Natural killer cell (primary cell): ENCODE results near the gene ZNF277. TPM values are rescaled to one million over a fixed set of nuclear protein-coding genes. Genes with fewer than 3 reads are reported as not detected.
A peak's percentile ranks its signal among the peaks of the same experiment; 100 is the strongest.

Experiments
- ATAC-seq, 3 donors: fragments of 150-1000 bp in 2 of 3; fragments of 200-7000 bp in 1 of 3; cut with Tn5 transposase; 1 replicate in 1 of 3; 2 replicates in 2 of 3; pipeline ENCODE4 v1.10.0; 2021; ENCODE audit warnings: mild to moderate bottlenecking in 2 of 3, moderate library complexity in 2 of 3
- DNase-seq, 2 donors: peaks; one replicate each; pipeline versions ENCODE4 v3.0.0 to v3.0.0-alpha.2; 2013 to 2021; ENCODE audit warnings: mixed read lengths in 1 of 2
- H3K27ac ChIP-seq: one replicate; pipeline ENCODE4 v1.5.1; 2013; ENCODE audit warnings: mild to moderate bottlenecking, low read length
- H3K27me3 ChIP-seq: one replicate; pipeline ENCODE4 v1.6.1; 2013; ENCODE audit warnings: low read length; ENCODE audit not compliant: control insufficient read depth, insufficient read depth
- H3K36me3 ChIP-seq: one replicate; pipeline ENCODE4 v1.6.1; 2013; ENCODE audit warnings: low read length; ENCODE audit not compliant: control insufficient read depth, insufficient read depth
- H3K4me1 ChIP-seq: one replicate; pipeline ENCODE4 v1.6.1; 2013; ENCODE audit warnings: low read length; ENCODE audit not compliant: control insufficient read depth, insufficient read depth
- H3K4me3 ChIP-seq: one replicate; pipeline ENCODE4 v1.5.1; 2013; ENCODE audit warnings: low read length
- H3K9me3 ChIP-seq: one replicate; pipeline ENCODE4 v1.6.1; 2013; ENCODE audit warnings: low read length; ENCODE audit not compliant: control insufficient read depth, insufficient read depth
- H3K27ac Mint-ChIP-seq, 2 donors: one replicate each; pipeline ENCODE4 v1.8.0; 2022; ENCODE audit warnings: mild to moderate bottlenecking in 2 of 2, mixed read lengths in 2 of 2, moderate library complexity in 1 of 2
- H3K27me3 Mint-ChIP-seq, 2 donors: one replicate each; pipeline ENCODE4 v1.8.0; 2022; ENCODE audit warnings: low read depth in 2 of 2, mixed read lengths in 2 of 2
- H3K36me3 Mint-ChIP-seq: one replicate; pipeline ENCODE4 v1.8.0; 2022; ENCODE audit warnings: mixed read lengths
- H3K4me1 Mint-ChIP-seq, 2 donors: one replicate each; pipeline ENCODE4 v1.8.0; 2022; ENCODE audit warnings: mixed read lengths in 2 of 2
- H3K4me3 Mint-ChIP-seq: one replicate; pipeline ENCODE4 v1.8.0; 2022; ENCODE audit warnings: mild to moderate bottlenecking, moderate library complexity, mixed read lengths
- H3K9me3 Mint-ChIP-seq, 2 donors: one replicate each; pipeline ENCODE4 v1.8.0; 2022; ENCODE audit warnings: mixed read lengths in 2 of 2
- CTCF ChIP-seq: fragments of 200-600 bp; IDR thresholded peaks from one replicate; pipeline ENCODE4 v1.8.0; 2022; ENCODE audit warnings: antibody characterized with exemption
- WGBS: methylation state at CpG from one replicate; pipeline ENCODE4 v1.1.7; 2013; ENCODE audit warnings: missing lambda C conversion rate; ENCODE audit not compliant: insufficient coverage; 5-methylcytosine and 5-hydroxymethylcytosine counted together
- intact Hi-C: fragments of 100-400 bp; cut with micrococcal nuclease; formaldehyde crosslinking; loops from one replicate; pipeline ENCODE4 v1.14.2; 2022
- total RNA-seq, 4 donors: library from RNA; stranded (reverse); fragments of 120-200 nt in 1 of 4; gene quantifications; one replicate each; pipeline versions ENCODE4 v1.2.3 to v1.2.4, GENCODE V29; 2013 to 2022

Gene ZNF277
- total RNA-seq, 3 donors from 2014 or later (not counting 1 experiment from before 2014, with no cell fraction given) = 13.0 to 20.8 (median 16.7) TPM

DNA sequence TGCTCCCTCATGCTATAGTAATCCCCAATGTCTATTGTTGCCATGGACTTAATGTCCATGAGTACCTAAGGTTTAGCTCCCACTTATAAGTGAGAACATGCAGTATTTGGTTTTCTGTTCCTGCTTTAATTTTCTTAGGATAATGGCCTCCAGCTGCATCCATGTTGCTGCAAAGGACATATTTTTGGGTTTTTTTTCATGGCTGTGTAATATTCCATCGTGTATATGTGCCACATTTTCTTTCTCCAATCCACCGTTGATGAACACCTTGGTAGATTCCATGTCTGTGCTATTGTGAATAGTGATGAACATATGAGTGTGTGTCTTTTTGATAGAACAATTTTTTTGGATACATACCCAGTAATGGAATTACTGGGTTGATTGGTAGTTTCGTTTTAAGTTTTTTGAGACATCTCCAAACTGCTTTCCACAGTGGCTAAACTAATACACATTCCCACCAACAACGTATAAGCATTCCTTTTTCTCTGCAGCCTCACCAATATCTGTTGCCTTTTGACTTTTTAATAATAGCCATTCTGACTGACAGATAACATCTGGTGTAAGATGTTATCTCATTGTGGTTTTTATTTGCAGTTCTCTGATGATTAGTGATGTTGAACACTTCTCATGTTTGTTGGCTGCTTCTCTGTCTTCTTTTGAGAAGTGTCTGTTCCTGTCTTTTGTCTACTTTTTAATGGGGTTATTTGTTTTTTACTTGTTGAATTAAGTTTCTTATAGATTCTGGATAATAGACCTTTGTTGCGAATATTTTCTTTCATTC, 175.0 kb downstream of the ZNF277 start:
- peaks cover 10 to 16% of the 10 kb centered on the region in 2 donors for H3K27me3 Mint-ChIP-seq
- H3K36me3 Mint-ChIP-seq = no peaks in the 10 kb centered on the region
- no peaks in the 10 kb centered on the region for H3K36me3 ChIP-seq
- DNase-seq = no peak
- no peak overlapping the region for H3K4me3 Mint-ChIP-seq
- intact Hi-C loops = no loop called here
- no peak for TF ChIP-seq CTCF
- no peak overlapping the region for H3K27ac Mint-ChIP-seq
- H3K9me3 ChIP-seq = no peaks in the 10 kb centered on the region
- H3K9me3 Mint-ChIP-seq = no peaks in the 10 kb centered on the region
- WGBS = 100% methylated on average over 2 of the region's 5 CpGs
- no peak overlapping the region for H3K4me3 ChIP-seq
- no peak for ATAC-seq
- peaks cover 0 to 5% of the 10 kb centered on the region in 2 donors for H3K4me1 Mint-ChIP-seq
- no peak overlapping the region for H3K27ac ChIP-seq
- no peaks in the 10 kb centered on the region for H3K4me1 ChIP-seq
- no peaks in the 10 kb centered on the region for H3K27me3 ChIP-seq

DNA sequence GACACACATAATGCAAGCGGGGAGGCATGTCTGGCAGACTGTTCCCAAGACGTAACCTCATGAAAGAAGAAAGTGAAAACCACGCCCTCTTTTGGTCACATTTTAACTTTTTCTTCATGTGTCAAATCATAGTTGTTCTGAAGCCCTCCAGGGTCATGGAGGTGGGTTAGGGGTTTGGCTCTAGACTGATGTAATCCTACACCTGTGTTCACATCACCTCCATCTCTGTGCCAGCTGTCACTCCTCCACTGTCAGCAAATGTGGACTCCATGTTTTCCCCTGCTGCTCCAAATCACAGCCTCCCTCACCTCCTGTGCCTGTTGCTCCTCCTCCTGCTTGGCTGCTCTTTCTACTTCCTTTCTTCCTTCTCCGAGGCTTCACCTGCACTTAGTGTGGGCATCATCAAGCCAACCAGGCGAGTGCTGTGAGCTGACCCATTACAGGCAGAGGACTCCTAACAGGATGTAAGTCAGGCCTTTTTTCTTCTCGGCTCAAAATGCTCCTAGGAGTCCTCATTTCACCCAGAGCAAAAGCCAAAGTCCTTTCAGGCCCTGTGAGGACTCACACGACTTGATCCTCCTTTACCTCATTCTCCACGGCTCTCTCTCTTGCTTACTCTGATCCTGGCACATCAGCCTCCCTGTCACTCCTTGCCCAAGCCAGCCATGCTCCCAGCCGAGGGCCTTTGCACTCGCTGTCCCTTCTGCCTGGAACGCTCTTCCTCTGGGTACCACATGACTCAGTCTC, 177.3 kb downstream of the ZNF277 start:
- Histone ChIP-seq H3K4me1 (no peaks in the 10 kb centered on the region), H3K36me3 (no peaks in the 10 kb centered on the region), H3K27ac (no peak overlapping the region), H3K9me3 (no peaks in the 10 kb centered on the region), H3K27me3 (no peaks in the 10 kb centered on the region), H3K4me3 (no peak overlapping the region)
- TF ChIP-seq CTCF = no peak
- Mint-ChIP-seq H3K4me1 (peaks cover 0 to 5% of the 10 kb centered on the region in 2 donors), H3K27me3 (peaks cover 9 to 10% of the 10 kb centered on the region in 2 donors), H3K9me3 (no peaks in the 10 kb centered on the region), H3K4me3 (no peak overlapping the region), H3K36me3 (no peaks in the 10 kb centered on the region), H3K27ac (no peak overlapping the region)
- ATAC-seq (no peak), DNase-seq (peak in 1 of 2 donors; percentile 35)
- WGBS = 73% methylated on average over 10 of the region's 11 CpGs
- intact Hi-C loops = no loop called here

DNA sequence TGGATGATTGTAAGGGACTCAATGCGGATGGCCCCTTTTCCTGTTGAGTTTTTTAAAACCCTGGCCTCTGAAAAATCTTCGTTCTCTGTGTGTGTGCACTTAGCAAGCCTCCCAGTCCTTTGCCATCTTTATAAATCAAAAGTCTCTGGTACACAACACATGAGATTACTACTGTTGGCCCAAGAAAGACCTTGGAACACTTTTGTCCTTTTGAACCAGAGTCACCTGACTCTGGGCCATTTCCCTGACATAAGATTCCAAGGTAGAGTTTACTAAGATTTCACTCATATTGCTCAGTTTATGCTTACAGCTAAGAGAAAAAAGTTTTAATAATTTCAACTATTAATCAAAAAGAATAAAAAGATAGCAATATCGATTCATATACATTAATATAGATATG, 179.0 kb downstream of the ZNF277 start:
- Histone ChIP-seq H3K27me3 (no peaks in the 10 kb centered on the region), H3K36me3 (no peaks in the 10 kb centered on the region), H3K9me3 (no peaks in the 10 kb centered on the region), H3K4me3 (no peak overlapping the region), H3K4me1 (no peaks in the 10 kb centered on the region), H3K27ac (no peak overlapping the region)
- no peak for TF ChIP-seq CTCF
- H3K4me1 Mint-ChIP-seq = peaks cover 0 to 5% of the 10 kb centered on the region in 2 donors
- 88% methylated on average over 2 of the region's 3 CpGs for WGBS
- H3K27me3 Mint-ChIP-seq = peaks cover 0 to 7% of the 10 kb centered on the region in 2 donors
- no peak overlapping the region for H3K4me3 Mint-ChIP-seq
- intact Hi-C loops = no loop called here
- no peak overlapping the region for H3K27ac Mint-ChIP-seq
- no peaks in the 10 kb centered on the region for H3K9me3 Mint-ChIP-seq
- no peaks in the 10 kb centered on the region for H3K36me3 Mint-ChIP-seq
- no peak for ATAC-seq
- DNase-seq = no peak
